HepG2 (cell line): ENCODE measurements around the gene YAP1. TPM values are rescaled to one million over a fixed set of nuclear protein-coding genes. Genes with fewer than 3 reads are reported as not detected.

Source experiments
- ARID3A ChIP-seq: IDR thresholded peaks from 2 replicates; pipeline ENCODE4 v1.6.1; 2012; ENCODE audit warnings: low read depth, low read length, improper control_type of control experiment
- HINFP ChIP-seq: sonication (generic); formaldehyde crosslinking; IDR thresholded peaks from 2 replicates; pipeline ENCODE4 v1.4.0; 2020; ENCODE audit warnings: low read depth, mild to moderate bottlenecking, missing genetic modification reagents
- KIAA2018 ChIP-seq: sonication (generic); formaldehyde crosslinking; IDR thresholded peaks from 2 replicates; pipeline ENCODE4 v1.5.0; 2020; ENCODE audit warnings: mild to moderate bottlenecking, missing genetic modification reagents, borderline replicate concordance
- PREB ChIP-seq: sonication (generic); formaldehyde crosslinking; IDR thresholded peaks from 2 replicates; pipeline ENCODE4 v1.4.0; 2020; ENCODE audit warnings: missing genetic modification reagents
- SOX13 ChIP-seq, 3 experiments: fragments of 450-650 bp in 1 of 3; sonication (generic) in 1 of 3; formaldehyde crosslinking in 1 of 3; IDR thresholded peaks in 2 of 3; conservative IDR thresholded peaks in 1 of 3; 2 replicates each; pipeline versions ENCODE4 v1.5.0 to v1.6.1; 2016 to 2020; ENCODE audit warnings: antibody characterized with exemption in 1 of 3, mild to moderate bottlenecking in 1 of 3, missing compliant biosample characterization in 1 of 3, missing genetic modification reagents in 1 of 3, moderate library complexity in 1 of 3
- SRY ChIP-seq: sonication (generic); formaldehyde crosslinking; IDR thresholded peaks from 2 replicates; pipeline ENCODE4 v1.8.0; 2022; ENCODE audit warnings: mild to moderate bottlenecking, missing genetic modification reagents
- ZBTB38 ChIP-seq: sonication (generic); formaldehyde crosslinking; IDR thresholded peaks from 2 replicates; pipeline ENCODE4 v1.5.1; 2020; ENCODE audit warnings: mild to moderate bottlenecking, missing genetic modification reagents
- ZNF30 ChIP-seq: sonication (generic); formaldehyde crosslinking; IDR thresholded peaks from 2 replicates; pipeline ENCODE4 v1.5.0; 2020; ENCODE audit warnings: mild to moderate bottlenecking, missing genetic modification reagents
- ZNF773 ChIP-seq: sonication (generic); formaldehyde crosslinking; IDR thresholded peaks from 2 replicates; pipeline ENCODE4 v1.4.0; 2020; ENCODE audit warnings: missing genetic modification reagents, borderline replicate concordance
- polyA plus RNA-seq, 8 experiments: library from polyadenylated mRNA; depleted of rRNA in 3 of 8; stranded (reverse) in 7 of 8; unstranded in 1 of 8; fragments of >200 nt; fragmentation: Illumina TruSeq in 4 of 8; extraction: Trizol in 4 of 8; gene quantifications; 2 replicates each; pipeline versions ENCODE4 v1.2.1 to v1.2.3, GENCODE V29; 2011 to 2016; ENCODE audit warnings: low read depth in 4 of 8, missing spikeins in 1 of 8, mixed read lengths in 1 of 8; ENCODE audit not compliant: insufficient read depth in 1 of 8
- total RNA-seq, 5 experiments: library from RNA; depleted of rRNA; stranded (reverse); fragments of >200 nt; fragmentation: Illumina TruSeq; extraction: Trizol; gene quantifications; 2 replicates each; pipeline ENCODE4 v1.2.3, GENCODE V29; 2016; ENCODE audit warnings: low read depth in 1 of 5
- TF ChIP-seq, protein P1 (sequence below), 2 experiments: fragments of 450-650 bp in 1 of 2; sonication (generic) in 1 of 2; formaldehyde crosslinking; IDR thresholded peaks; 2 replicates each; pipeline versions ENCODE4 v1.5.0 to v1.8.0; 2020 to 2022; ENCODE audit warnings: mild to moderate bottlenecking in 1 of 2, missing genetic modification reagents in 1 of 2
- TF ChIP-seq, protein P2 (sequence below): sonication (generic); formaldehyde crosslinking; IDR thresholded peaks from 2 replicates; pipeline ENCODE4 v1.4.0; 2020; ENCODE audit warnings: missing genetic modification reagents, borderline replicate concordance

Gene YAP1
- total and polyA plus RNA-seq, 2 of the 13 experiments (the other 11 are each of a cell fraction or from before 2014, with no cell fraction given) = 59.5 to 91.0 TPM

DNA sequence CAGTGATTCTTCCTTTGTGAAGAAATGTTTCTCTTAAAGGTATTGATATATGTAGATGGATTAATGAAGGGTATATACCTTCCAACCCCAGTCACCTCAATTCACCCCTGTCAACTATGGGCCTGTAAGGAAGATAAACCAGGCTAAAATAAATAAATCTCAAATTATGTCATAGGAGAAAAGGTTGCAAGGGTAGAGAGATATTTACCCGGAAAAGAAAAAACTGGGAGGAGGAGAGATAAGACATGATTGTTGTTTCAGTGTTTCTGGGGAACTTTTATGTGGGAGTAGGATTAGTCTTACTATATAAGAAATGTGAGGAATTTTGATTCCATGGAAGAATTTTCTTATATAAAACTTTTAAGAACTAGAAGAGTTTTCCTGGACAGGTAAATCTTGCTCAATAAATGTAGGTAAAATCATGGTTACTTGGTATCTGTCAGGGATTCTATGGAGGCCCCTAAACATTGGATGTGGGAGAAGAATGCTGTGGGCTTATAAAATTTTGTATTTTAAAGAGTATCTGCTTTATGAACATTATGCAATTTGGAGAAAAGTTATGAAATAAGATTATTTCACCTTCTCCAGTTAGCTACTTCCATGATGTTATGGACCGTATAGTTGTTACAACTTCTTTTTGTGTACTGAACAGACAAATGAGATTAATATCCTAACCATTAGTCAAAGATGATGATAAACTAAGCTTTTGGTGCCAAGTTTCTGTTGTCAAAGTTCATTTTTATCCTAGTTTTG lies 6.4 kb downstream of the YAP1 start (continued):
- TF ChIP-seq ZNF30 = no peak
- no peak for TF ChIP-seq ZBTB38 (CRISPR knock-in tag)
- TF ChIP-seq HINFP (CRISPR knock-in tag) = no peak
- TF ChIP-seq ARID3A = no peak
- TF ChIP-seq, protein P1, sequence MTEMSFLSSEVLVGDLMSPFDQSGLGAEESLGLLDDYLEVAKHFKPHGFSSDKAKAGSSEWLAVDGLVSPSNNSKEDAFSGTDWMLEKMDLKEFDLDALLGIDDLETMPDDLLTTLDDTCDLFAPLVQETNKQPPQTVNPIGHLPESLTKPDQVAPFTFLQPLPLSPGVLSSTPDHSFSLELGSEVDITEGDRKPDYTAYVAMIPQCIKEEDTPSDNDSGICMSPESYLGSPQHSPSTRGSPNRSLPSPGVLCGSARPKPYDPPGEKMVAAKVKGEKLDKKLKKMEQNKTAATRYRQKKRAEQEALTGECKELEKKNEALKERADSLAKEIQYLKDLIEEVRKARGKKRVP (CRISPR knock-in tag; IDR thresholded peaks at IDR 0.05) = 0 out of 4 replicates have a peak, but pooled peaks of 1 of the 2 experiments have one; percentile 13
- TF ChIP-seq, protein P2, sequence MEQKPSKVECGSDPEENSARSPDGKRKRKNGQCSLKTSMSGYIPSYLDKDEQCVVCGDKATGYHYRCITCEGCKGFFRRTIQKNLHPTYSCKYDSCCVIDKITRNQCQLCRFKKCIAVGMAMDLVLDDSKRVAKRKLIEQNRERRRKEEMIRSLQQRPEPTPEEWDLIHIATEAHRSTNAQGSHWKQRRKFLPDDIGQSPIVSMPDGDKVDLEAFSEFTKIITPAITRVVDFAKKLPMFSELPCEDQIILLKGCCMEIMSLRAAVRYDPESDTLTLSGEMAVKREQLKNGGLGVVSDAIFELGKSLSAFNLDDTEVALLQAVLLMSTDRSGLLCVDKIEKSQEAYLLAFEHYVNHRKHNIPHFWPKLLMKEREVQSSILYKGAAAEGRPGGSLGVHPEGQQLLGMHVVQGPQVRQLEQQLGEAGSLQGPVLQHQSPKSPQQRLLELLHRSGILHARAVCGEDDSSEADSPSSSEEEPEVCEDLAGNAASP (CRISPR knock-in tag) = peak; percentile 95; the same call in 1 of the 2 replicates
- TF ChIP-seq KIAA2018 (CRISPR knock-in tag) = no peak
- TF ChIP-seq ZNF773 = no peak
- no peak for TF ChIP-seq PREB (CRISPR knock-in tag)
- no peak for TF ChIP-seq SOX13 (IDR thresholded peaks at IDR 0.05)
- peak in 1 of 2 experiments; percentile 67; a peak in 1 of 4 replicates for TF ChIP-seq SOX13 (CRISPR knock-in tag; conservative IDR thresholded peaks at IDR 0.05 in 1 of 2, IDR thresholded peaks at IDR 0.05 in 1 of 2)
- TF ChIP-seq SRY (CRISPR knock-in tag) = no peak
